ENCODE results near the gene ZNF23. TPM values are rescaled to one million over a fixed set of nuclear protein-coding genes. Genes with fewer than 3 reads are reported as not detected.

Gene ZNF23
- total RNA-seq, 1 experiment from 2014 or later = 9.6 TPM

- TF ChIP-seq CTCF (conservative IDR thresholded peaks at IDR 0.05) = no peak
- WGBS (ENCODE audit: extremely low coverage, insufficient read length, low lambda C conversion rate) = no CpG with 5 or more reads among the region's 5 CpGs
Measured at GRCh38 chr16:71410146-71410545, 51.9 kb downstream of the ZNF23 start.

More at GRCh38 chr16:71410146-71410545, 51.9 kb downstream of the ZNF23 start:
- peaks cover 21% of the 10 kb centered on the region for H3K27me3 Mint-ChIP-seq (ENCODE audit: low read depth)
- no peak overlapping the region for H2BK12ac ChIP-seq (ENCODE audit: insufficient read length, low read depth, low read length)
- no peak overlapping the region for H3K27ac ChIP-seq (ENCODE audit: insufficient read length, low read depth, low read length)
- H2AK5ac ChIP-seq (ENCODE audit: insufficient read length, low read length) = no peak overlapping the region
- H3K4me1 ChIP-seq (ENCODE audit: insufficient read depth, low read length) = no peaks in the 10 kb centered on the region
- H3K4me2 ChIP-seq (ENCODE audit: insufficient read depth, insufficient read length, low read length) = no peak overlapping the region
- no peak overlapping the region for H4K91ac ChIP-seq (ENCODE audit: insufficient read length, low read depth, low read length)
- no peak overlapping the region for H3K23ac ChIP-seq (ENCODE audit: insufficient read length, low read depth, low read length)
- no peaks in the 10 kb centered on the region for H4K20me1 ChIP-seq (ENCODE audit: control insufficient read depth, insufficient read depth, insufficient read length)
- H2BK20ac ChIP-seq (ENCODE audit: low read depth, low read length, poor library complexity, severe bottlenecking) = no peak overlapping the region
- H3K4me1 Mint-ChIP-seq = peaks cover 8 to 9% of the 10 kb centered on the region in 2 experiments
- no peak overlapping the region for H4K8ac ChIP-seq (replicated peaks; ENCODE audit: insufficient read length, low read depth, low read length)
- no peak overlapping the region for H3K4ac ChIP-seq (ENCODE audit: low read depth, low read length)
- H3K14ac ChIP-seq (ENCODE audit: insufficient read depth, low read length) = no peak overlapping the region
- no peaks in the 10 kb centered on the region for H3K36me3 Mint-ChIP-seq (ENCODE audit: insufficient read depth in 1 of 3, low read depth in 3 of 3)
- no peaks in the 10 kb centered on the region for H3K79me2 ChIP-seq (ENCODE audit: insufficient read depth, low read length)
- no peak overlapping the region for H3T11ph ChIP-seq (ENCODE audit: low read length)
- H3K9me3 Mint-ChIP-seq = peaks cover 3% of the 10 kb centered on the region in 2 experiments; a peak in 3 of 5 replicates
- H3K23me2 ChIP-seq (ENCODE audit: insufficient read length, low read depth, low read length, poor library complexity, severe bottlenecking) = peaks cover 6% of the 10 kb centered on the region
- H2BK5ac ChIP-seq (ENCODE audit: insufficient read length, low read length) = no peak overlapping the region
- no peaks in the 10 kb centered on the region for H3K79me1 ChIP-seq (ENCODE audit: insufficient read depth, low read depth, low read length, poor library complexity, severe bottlenecking)
- H3K27me3 ChIP-seq (ENCODE audit: insufficient read depth, low read length) = no peaks in the 10 kb centered on the region
- no peak overlapping the region for H3K9ac ChIP-seq (ENCODE audit: extremely low read depth, insufficient read length, low read length)
- no peak for DNase-seq
- H3K56ac ChIP-seq (ENCODE audit: insufficient read length, low read depth, low read length) = no peak overlapping the region
- H4K5ac ChIP-seq (ENCODE audit: insufficient read length, low read depth, low read length) = no peak overlapping the region
- no peak overlapping the region for H3K4me3 Mint-ChIP-seq
- H3K27ac Mint-ChIP-seq = no peak overlapping the region
- no peak overlapping the region for H3K18ac ChIP-seq (ENCODE audit: insufficient read length, low read depth, low read length)
- H3K9me3 ChIP-seq (ENCODE audit: control insufficient read depth, low read depth, low read length) = no peaks in the 10 kb centered on the region
- H2AFZ ChIP-seq (ENCODE audit: low read length) = no peak overlapping the region
- H2BK15ac ChIP-seq (ENCODE audit: low read depth, low read length) = no peak overlapping the region
- H2BK120ac ChIP-seq (ENCODE audit: low read depth, low read length, poor library complexity, severe bottlenecking) = no peak overlapping the region
